ENCODE measurements around the gene KRT81. TPM values are rescaled to one million over a fixed set of nuclear protein-coding genes. Genes with fewer than 3 reads are reported as not detected.
"Not testable (repeated sequence)": the region's sequence is repeated elsewhere in the genome, so short reads cannot be mapped to it uniquely, and the experiment has no call there.

KRT81 gene
- total RNA-seq, 2 donors from 2014 or later: not detected

- H3K36me3 Mint-ChIP-seq (ENCODE audit: low read depth): no peaks in the 10 kb centered on the region
- no peaks in the 10 kb centered on the region for H3K9me3 Mint-ChIP-seq
- no peak for ATAC-seq (replicated peaks)
- H3K27ac Mint-ChIP-seq: no peak overlapping the region
- H3K4me3 Mint-ChIP-seq: no peak overlapping the region
- peaks cover 7% of the 10 kb centered on the region for H3K4me1 Mint-ChIP-seq
- peaks cover 27% of the 10 kb centered on the region for H3K27me3 Mint-ChIP-seq
Observed at GRCh38 chr12:52323001-52323400, 31.7 kb upstream of the KRT81 start.

- Mint-ChIP-seq H3K4me1 (peaks cover 2% of the 10 kb centered on the region), H3K9me3 (no peaks in the 10 kb centered on the region), H3K4me3 (no peak overlapping the region), H3K27ac (no peak overlapping the region), H3K27me3 (peaks cover 27% of the 10 kb centered on the region), H3K36me3 (ENCODE audit: low read depth) (no peaks in the 10 kb centered on the region)
- ATAC-seq (replicated peaks): no peak
Observed at GRCh38 chr12:52322069-52322468, 30.7 kb upstream of the KRT81 start.

- Mint-ChIP-seq H3K27ac (no peak overlapping the region), H3K36me3 (ENCODE audit: low read depth) (no peaks in the 10 kb centered on the region), H3K4me3 (no peak overlapping the region), H3K4me1 (no peaks in the 10 kb centered on the region), H3K9me3 (no peaks in the 10 kb centered on the region), H3K27me3 (peaks cover 27% of the 10 kb centered on the region)
- no peak for ATAC-seq (replicated peaks)
Observed at GRCh38 chr12:52321418-52321817, 30.1 kb upstream of the KRT81 start.

DNA sequence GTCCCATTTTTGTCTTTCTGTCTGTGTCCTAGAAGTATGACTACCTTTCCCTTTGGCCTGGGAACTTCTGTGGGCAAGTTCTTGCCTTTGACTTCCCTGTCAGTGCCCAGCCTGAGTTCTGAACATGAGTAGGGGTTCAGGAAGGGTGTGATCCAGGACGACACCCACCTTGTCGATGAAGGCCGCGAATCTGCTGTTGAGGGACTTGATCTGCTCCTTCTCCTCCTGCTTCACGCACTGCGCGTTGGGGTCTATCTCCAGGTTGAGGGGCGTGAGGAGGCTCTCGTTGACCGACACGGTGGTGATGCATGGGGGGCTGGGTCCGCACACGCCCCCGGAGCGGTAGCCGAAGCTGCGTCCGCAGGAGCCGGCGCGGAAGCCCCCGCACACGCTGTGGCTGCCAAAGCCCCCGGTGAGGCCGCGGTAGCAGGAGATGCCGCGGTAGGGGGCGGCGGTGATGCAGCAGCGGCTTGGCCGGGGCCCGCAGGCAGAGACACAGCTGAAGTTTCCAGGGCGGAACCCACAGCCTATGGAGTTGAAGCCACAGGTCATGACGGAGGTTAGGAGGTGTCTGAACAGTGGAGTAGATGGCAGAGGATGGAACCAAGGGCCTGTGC lies 29.6 kb upstream of the KRT81 start, which contains the start of gene KRT83:
Gene KRT83 (minus strand): TSS at position 615 of the 617 bp plus-strand sequence. CDS start 63 bp downstream, at position 552.
- no peak for ATAC-seq (replicated peaks)
- Mint-ChIP-seq H3K9me3 (no peaks in the 10 kb centered on the region), H3K27ac (no peak within 1 kb of the TSS), H3K4me1 (no peaks in the 10 kb centered on the region), H3K27me3 (peaks cover 27% of the 10 kb centered on the region), H3K4me3 (no peak within 1 kb of the TSS), H3K36me3 (ENCODE audit: low read depth) (no peaks in the 10 kb centered on the region)

GRCh38 chr12:52319097-52319496 lies 27.8 kb upstream of the KRT81 start:
- H3K4me1 Mint-ChIP-seq: no peaks in the 10 kb centered on the region
- H3K27me3 Mint-ChIP-seq: peaks cover 22% of the 10 kb centered on the region
- H3K4me3 Mint-ChIP-seq: no peak overlapping the region
- H3K36me3 Mint-ChIP-seq (ENCODE audit: low read depth): no peaks in the 10 kb centered on the region
- no peak for ATAC-seq (replicated peaks)
- H3K27ac Mint-ChIP-seq: no peak overlapping the region
- H3K9me3 Mint-ChIP-seq: no peaks in the 10 kb centered on the region

DNA sequence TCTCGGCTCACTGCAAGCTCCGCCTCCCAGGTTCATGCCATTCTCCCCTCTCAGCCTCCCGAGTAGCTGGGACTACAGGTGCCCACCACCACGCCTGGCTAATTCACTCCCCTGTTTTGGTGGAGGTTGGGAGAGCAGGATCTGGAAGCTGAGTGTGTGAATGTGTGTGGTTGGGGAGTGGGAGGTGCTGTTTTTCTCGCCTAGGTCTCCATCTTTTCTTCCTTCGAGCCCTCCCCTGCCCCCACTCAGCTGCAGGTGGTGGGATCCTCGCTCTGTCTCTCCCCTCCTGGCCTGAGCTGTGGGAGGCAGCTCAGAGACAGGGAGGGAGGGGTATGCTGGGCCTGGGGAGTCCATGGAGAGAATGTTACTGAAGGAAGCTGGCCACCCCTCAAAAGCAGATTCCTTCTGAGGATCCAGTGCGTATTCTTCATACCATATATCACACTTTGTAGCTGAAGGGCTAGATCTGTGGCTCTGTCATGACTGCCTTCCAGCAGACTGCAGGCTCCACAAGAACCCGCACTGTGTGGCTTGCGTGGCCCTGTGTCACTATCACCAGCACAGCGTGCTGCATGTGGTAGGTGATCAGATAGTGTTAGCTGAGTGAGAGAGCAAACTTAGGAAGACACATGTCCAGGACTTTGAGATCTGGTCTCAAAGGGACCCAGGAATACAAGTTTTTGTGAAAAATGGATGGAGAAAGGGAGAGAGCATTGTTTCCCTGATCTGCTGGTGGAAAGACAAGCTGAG lies 27.1 kb upstream of the KRT81 start:
- peaks cover 21% of the 10 kb centered on the region for H3K27me3 Mint-ChIP-seq

GRCh38 chr12:52317468-52318052 lies 26.2 kb upstream of the KRT81 start:
- no peaks in the 10 kb centered on the region for H3K9me3 Mint-ChIP-seq
- no peak for ATAC-seq (replicated peaks)
- no peak overlapping the region for H3K27ac Mint-ChIP-seq
- H3K27me3 Mint-ChIP-seq: peaks cover 20% of the 10 kb centered on the region
- no peaks in the 10 kb centered on the region for H3K36me3 Mint-ChIP-seq (ENCODE audit: low read depth)
- H3K4me3 Mint-ChIP-seq: no peak overlapping the region
- no peaks in the 10 kb centered on the region for H3K4me1 Mint-ChIP-seq

More for the DNA sequence above, 27.1 kb upstream of the KRT81 start:
- Mint-ChIP-seq H3K36me3 (ENCODE audit: low read depth) (no peaks in the 10 kb centered on the region), H3K27ac (no peak overlapping the region), H3K4me3 (no peak overlapping the region), H3K4me1 (no peaks in the 10 kb centered on the region), H3K9me3 (no peaks in the 10 kb centered on the region)
- ATAC-seq (replicated peaks): no peak

DNA sequence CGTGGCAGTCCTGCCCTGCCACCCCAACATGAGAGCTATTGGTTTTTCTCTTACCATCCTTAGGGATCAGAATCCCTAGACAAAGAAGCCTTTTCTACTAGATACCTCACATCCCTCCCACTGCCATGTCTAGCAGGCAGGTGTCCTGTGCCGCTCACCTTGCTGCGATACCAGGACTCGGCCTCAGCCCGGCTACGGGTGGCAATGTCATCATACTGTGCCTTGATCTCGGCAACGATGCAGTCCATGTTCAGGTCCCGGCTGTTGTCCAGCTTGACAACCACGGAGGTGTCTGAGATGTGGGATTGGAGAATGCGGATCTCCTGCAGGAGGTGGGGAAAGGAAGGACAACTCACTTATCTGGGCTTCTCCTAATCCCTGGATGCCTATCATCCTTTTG lies 25.4 kb upstream of the KRT81 start:
- Mint-ChIP-seq H3K27ac (no peak overlapping the region), H3K9me3 (no peaks in the 10 kb centered on the region), H3K4me1 (no peaks in the 10 kb centered on the region), H3K36me3 (ENCODE audit: low read depth) (no peaks in the 10 kb centered on the region), H3K4me3 (no peak overlapping the region), H3K27me3 (peaks cover 19% of the 10 kb centered on the region)
- ATAC-seq (replicated peaks): no peak

DNA sequence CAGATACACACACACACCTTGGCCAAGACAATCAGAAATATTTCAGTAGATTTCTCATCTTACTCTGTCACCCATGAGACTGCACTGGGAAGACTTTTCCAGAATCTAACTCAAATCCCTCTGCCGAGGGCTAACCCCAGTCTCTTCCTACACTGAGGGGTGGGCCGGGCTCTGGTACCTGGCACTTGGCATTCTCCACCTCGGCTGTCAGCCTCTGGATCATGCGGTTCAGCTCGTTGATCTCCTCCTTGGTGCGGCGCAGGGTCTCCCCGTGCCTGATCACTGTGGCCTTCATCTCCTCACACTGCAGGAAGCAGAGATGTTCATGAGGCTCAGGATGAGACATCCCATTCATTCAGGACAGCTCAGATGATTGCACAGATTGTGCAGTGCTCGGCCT lies 25.0 kb upstream of the KRT81 start:
- H3K4me3 Mint-ChIP-seq: no peak overlapping the region
- H3K9me3 Mint-ChIP-seq: no peaks in the 10 kb centered on the region
- no peak for ATAC-seq (replicated peaks)
- no peaks in the 10 kb centered on the region for H3K36me3 Mint-ChIP-seq (ENCODE audit: low read depth)
- peaks cover 20% of the 10 kb centered on the region for H3K27me3 Mint-ChIP-seq
- no peak overlapping the region for H3K27ac Mint-ChIP-seq
- no peaks in the 10 kb centered on the region for H3K4me1 Mint-ChIP-seq

GRCh38 chr12:52315721-52316120 lies 24.4 kb upstream of the KRT81 start:
- H3K27me3 Mint-ChIP-seq: peaks cover 25% of the 10 kb centered on the region
- not testable (repeated sequence) for H3K4me3 Mint-ChIP-seq; H3K27ac Mint-ChIP-seq; H3K4me1 Mint-ChIP-seq; H3K9me3 Mint-ChIP-seq; H3K36me3 Mint-ChIP-seq (ENCODE audit: low read depth)
- ATAC-seq (replicated peaks): peak; percentile 29

- H3K4me1 Mint-ChIP-seq: no peaks in the 10 kb centered on the region
- no peaks in the 10 kb centered on the region for H3K36me3 Mint-ChIP-seq (ENCODE audit: low read depth)
- no peak overlapping the region for H3K4me3 Mint-ChIP-seq
- H3K27ac Mint-ChIP-seq: no peak overlapping the region
- peaks cover 28% of the 10 kb centered on the region for H3K27me3 Mint-ChIP-seq
- no peak for ATAC-seq (replicated peaks)
- H3K9me3 Mint-ChIP-seq: no peaks in the 10 kb centered on the region
Observed at GRCh38 chr12:52314511-52314910, 23.2 kb upstream of the KRT81 start.

DNA sequence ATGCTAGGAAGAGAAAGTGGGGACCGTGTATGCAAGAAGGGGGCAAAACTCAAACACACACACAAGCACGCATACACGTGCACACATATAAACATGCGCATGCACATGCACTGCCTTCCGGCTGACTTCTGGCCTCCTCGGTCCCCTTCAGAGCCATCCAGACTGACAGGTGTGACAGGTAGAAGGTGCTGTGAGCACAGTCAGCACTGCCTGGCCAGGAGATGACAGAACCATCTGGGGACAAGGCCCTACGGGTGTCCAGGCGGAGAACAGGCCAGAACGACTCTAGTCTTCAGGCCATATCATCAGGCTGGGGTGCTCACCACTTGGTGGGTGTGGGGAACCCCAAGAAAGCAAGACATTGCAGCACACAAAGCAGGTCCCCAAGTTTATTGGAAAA lies 22.6 kb upstream of the KRT81 start:
- Mint-ChIP-seq H3K27ac (no peak overlapping the region), H3K9me3 (no peaks in the 10 kb centered on the region), H3K27me3 (peaks cover 34% of the 10 kb centered on the region), H3K4me3 (no peak overlapping the region), H3K4me1 (peaks cover under 1% of the 10 kb centered on the region), H3K36me3 (ENCODE audit: low read depth) (no peaks in the 10 kb centered on the region)
- ATAC-seq (replicated peaks): no peak

GRCh38 chr12:52313461-52313860 lies 22.1 kb upstream of the KRT81 start:
- no peak for ATAC-seq (replicated peaks)
- no peaks in the 10 kb centered on the region for H3K36me3 Mint-ChIP-seq (ENCODE audit: low read depth)
- H3K9me3 Mint-ChIP-seq: no peaks in the 10 kb centered on the region
- H3K4me1 Mint-ChIP-seq: peaks cover 5% of the 10 kb centered on the region
- H3K4me3 Mint-ChIP-seq: no peak overlapping the region
- no peak overlapping the region for H3K27ac Mint-ChIP-seq
- peaks cover 37% of the 10 kb centered on the region for H3K27me3 Mint-ChIP-seq

DNA sequence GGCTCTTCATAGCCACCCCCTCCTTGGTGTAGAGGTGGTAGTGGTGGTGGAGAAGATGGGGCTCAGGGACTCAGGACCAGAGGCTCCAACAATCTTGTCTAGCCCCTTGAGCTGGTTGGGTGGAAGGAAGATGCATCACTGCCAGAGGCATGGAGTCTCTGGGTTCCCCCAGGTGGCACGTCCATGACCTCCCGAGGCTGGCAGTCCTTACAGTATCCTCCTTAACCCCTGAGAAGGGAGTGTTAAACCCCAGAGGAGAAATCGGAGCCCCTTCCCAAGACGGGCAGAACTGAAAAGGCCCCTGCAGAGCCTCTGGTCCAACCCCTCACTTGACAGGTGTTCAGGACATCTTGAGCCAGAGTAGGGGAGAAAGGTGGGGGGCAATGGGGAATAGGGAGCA lies 20.8 kb upstream of the KRT81 start:
- H3K4me3 Mint-ChIP-seq: no peak overlapping the region
- no peaks in the 10 kb centered on the region for H3K36me3 Mint-ChIP-seq (ENCODE audit: low read depth)
- no peak for ATAC-seq (replicated peaks)
- H3K4me1 Mint-ChIP-seq: peaks cover 7% of the 10 kb centered on the region
- peaks cover 43% of the 10 kb centered on the region for H3K27me3 Mint-ChIP-seq
- no peak overlapping the region for H3K27ac Mint-ChIP-seq
- no peaks in the 10 kb centered on the region for H3K9me3 Mint-ChIP-seq

- no peaks in the 10 kb centered on the region for H3K36me3 Mint-ChIP-seq (ENCODE audit: low read depth)
- no peak for ATAC-seq (replicated peaks)
- no peak overlapping the region for H3K27ac Mint-ChIP-seq
- H3K9me3 Mint-ChIP-seq: no peaks in the 10 kb centered on the region
- peaks cover 51% of the 10 kb centered on the region for H3K27me3 Mint-ChIP-seq
- peaks cover 7% of the 10 kb centered on the region for H3K4me1 Mint-ChIP-seq
- H3K4me3 Mint-ChIP-seq: no peak overlapping the region
Observed at GRCh38 chr12:52311285-52311648, 19.9 kb upstream of the KRT81 start.
